Upper lobe of left lung (tissue), 4 donors: Measurements from ENCODE around the gene SHD.

Experiments used
- CTCF ChIP-seq, 6 experiments: fragments of 450-650 bp in 4 of 6; fragments of 200-600 bp in 2 of 6; sonication (generic) in 2 of 6; IDR thresholded peaks; one replicate each; pipeline ENCODE4 v1.5.1; 2016 to 2019; ENCODE audit warnings: antibody characterized with exemption in 6 of 6
- POLR2AphosphoS5 ChIP-seq, 2 donors: sonication (generic); formaldehyde crosslinking; IDR thresholded peaks; one replicate each; pipeline ENCODE4 v1.5.1; 2017; ENCODE audit warnings: antibody characterized with exemption in 2 of 2

GRCh38 chr19:4305659-4306058, 26.6 kb downstream of the SHD start:
- TF ChIP-seq CTCF (IDR thresholded peaks at IDR 0.05) (no peak), POLR2AphosphoS5 (IDR thresholded peaks at IDR 0.05) (no peak)
